Upper lobe of left lung (tissue), 4 donors: ENCODE measurements around the gene SIRT4.

Experiments
- CTCF ChIP-seq, 6 experiments: fragments of 450-650 bp in 4 of 6; fragments of 200-600 bp in 2 of 6; sonication (generic) in 2 of 6; IDR thresholded peaks; one replicate each; pipeline ENCODE4 v1.5.1; 2016 to 2019; ENCODE audit warnings: antibody characterized with exemption in 6 of 6
- POLR2AphosphoS5 ChIP-seq, 2 donors: sonication (generic); formaldehyde crosslinking; IDR thresholded peaks; one replicate each; pipeline ENCODE4 v1.5.1; 2017; ENCODE audit warnings: antibody characterized with exemption in 2 of 2

- TF ChIP-seq POLR2AphosphoS5 (IDR thresholded peaks at IDR 0.05) (no peak), CTCF (IDR thresholded peaks at IDR 0.05) (no peak)
Observed at GRCh38 chr12:120287491-120287890, 14.6 kb upstream of the SIRT4 start.
